HepG2 (cell line): ENCODE results near the gene SMARCA4. TPM values are rescaled to one million over a fixed set of nuclear protein-coding genes. Genes with fewer than 3 reads are reported as not detected.

Source experiments
- ATAC-seq: fragments of 200-7000 bp; cut with Tn5 transposase; 3 replicates; pipeline ENCODE4 v1.9.1; 2020; ENCODE audit warnings: mild to moderate bottlenecking, moderate library complexity
- BruUV-seq: library from RNA; stranded (reverse); fragments of 400-500 nt; replicated peaks from 2 replicates; lab custom pipeline; 2021; lab: Mats Ljungman, UMichigan
- CTCF ChIA-PET: fragments of 300-600 bp; formaldehyde crosslinking; extraction: SDS; loops from one replicate; lab custom pipeline; 2021; ENCODE audit warnings: low total read pairs, inconsistent platforms, low intra/inter-chr PET ratio; lab: Yijun Ruan, JAX
- POLR2A ChIA-PET: fragments of 350-600 bp; sonication (Branson Sonifier 250); formaldehyde crosslinking; loops from one replicate; lab custom pipeline; 2020; ENCODE audit warnings: antibody characterized with exemption, inconsistent platforms; lab: Yijun Ruan, JAX
- DNase-seq: peaks from one replicate; pipeline ENCODE4 v3.0.0-alpha.2; 2015; ENCODE audit warnings: low spot score
- FAIRE-seq: peaks from 3 replicates; lab custom pipeline; 2011; peaks lifted over from hg19 to GRCh38; lab: Jason Lieb, UNC
- H2AFZ ChIP-seq: one replicate; pipeline ENCODE4 v1.6.1; 2011; ENCODE audit warnings: low read length, inconsistent platforms
- H3K27ac ChIP-seq: fragments of 300-600 bp; 3 replicates; pipeline ENCODE4 v1.8.0; 2011; ENCODE audit warnings: mixed run types, mild to moderate bottlenecking, mixed read lengths, low read length, inconsistent platforms; ENCODE audit not compliant: insufficient read depth; ENCODE audit errors: extremely low read length
- H3K27me3 ChIP-seq, 2 experiments: fragments of 200-600 bp in 1 of 2; 2 replicates in 1 of 2; 3 replicates in 1 of 2; pipeline versions ENCODE4 v1.6.0 to v1.8.0; 2011; ENCODE audit warnings: low read length in 2 of 2, mild to moderate bottlenecking in 2 of 2, moderate library complexity in 2 of 2, inconsistent platforms in 1 of 2; ENCODE audit not compliant: insufficient read depth in 2 of 2, control insufficient read depth in 1 of 2
- H3K36me3 ChIP-seq, 2 experiments: fragments of 200-600 bp in 1 of 2; replicated peaks in 1 of 2; 2 replicates in 1 of 2; 3 replicates in 1 of 2; pipeline versions ENCODE4 v1.5.1 to v1.8.0; 2011; ENCODE audit warnings: low read length in 2 of 2, inconsistent platforms in 1 of 2; ENCODE audit not compliant: insufficient read depth in 2 of 2, control insufficient read depth in 1 of 2
- H3K4me1 ChIP-seq: 2 replicates; pipeline ENCODE4 v1.5.1; 2012; ENCODE audit warnings: low read length, inconsistent platforms; ENCODE audit not compliant: insufficient read depth
- H3K4me2 ChIP-seq: 2 replicates; pipeline ENCODE4 v1.6.0; 2011; ENCODE audit warnings: low read depth, low read length, inconsistent platforms
- H3K4me3 ChIP-seq, 3 experiments: fragments of 200-600 bp in 1 of 3; sonication (generic), shearing (Covaris generic) in 1 of 3; replicated peaks in 1 of 3; 2 replicates each; pipeline ENCODE4 v1.5.1; 2011 to 2016; ENCODE audit warnings: low read length in 3 of 3, inconsistent platforms in 2 of 3, low read depth in 2 of 3, mild to moderate bottlenecking in 2 of 3, control low read depth in 1 of 3, mixed read lengths in 1 of 3; ENCODE audit not compliant: insufficient read depth in 1 of 3
- H3K79me2 ChIP-seq: one replicate; pipeline ENCODE4 v1.6.1; 2011; ENCODE audit warnings: low read length, inconsistent platforms; ENCODE audit not compliant: insufficient read depth
- H3K9ac ChIP-seq: 2 replicates; pipeline ENCODE4 v1.6.0; 2011; ENCODE audit warnings: mild to moderate bottlenecking, low read depth, low read length, inconsistent platforms; ENCODE audit not compliant: insufficient read depth
- H3K9me3 ChIP-seq: 2 replicates; pipeline ENCODE4 v1.5.1; 2012; ENCODE audit warnings: mild to moderate bottlenecking, low read length
- H4K20me1 ChIP-seq: 2 replicates; pipeline ENCODE4 v1.6.0; 2011; ENCODE audit warnings: inconsistent platforms, mild to moderate bottlenecking, low read length, moderate library complexity; ENCODE audit not compliant: insufficient read depth
- AGO1 ChIP-seq: fragments of 200-400 bp; formaldehyde crosslinking; IDR thresholded peaks from 2 replicates; pipeline ENCODE4 v1.6.1; 2017; ENCODE audit warnings: mild to moderate bottlenecking, low read depth, low read length, moderate library complexity; ENCODE audit not compliant: poor library complexity, severe bottlenecking
- AGO2 ChIP-seq: fragments of 200-400 bp; formaldehyde crosslinking; optimal IDR thresholded peaks from 2 replicates; pipeline ENCODE3; 2017; ENCODE audit warnings: mild to moderate bottlenecking, low read depth, low read length, moderate library complexity
- CHD2 ChIP-seq: IDR thresholded peaks from 2 replicates; pipeline ENCODE4 v1.6.1; 2011; ENCODE audit warnings: low read depth, low read length, improper control_type of control experiment
- POGZ ChIP-seq: sonication (generic); formaldehyde crosslinking; IDR thresholded peaks from 2 replicates; pipeline ENCODE4 v1.4.0; 2020; ENCODE audit warnings: mild to moderate bottlenecking, missing genetic modification reagents
- POLR2AphosphoS2 ChIP-seq: IDR thresholded peaks from 2 replicates; pipeline ENCODE4 v1.6.1; 2011; ENCODE audit warnings: low read depth, low read length, improper control_type of control experiment
- POLR2G ChIP-seq: fragments of 200-400 bp; formaldehyde crosslinking; IDR thresholded peaks from 2 replicates; pipeline ENCODE4 v1.6.1; 2018; ENCODE audit warnings: mild to moderate bottlenecking, low read depth, low read length, moderate library complexity
- RBM22 ChIP-seq: fragments of 200-400 bp; formaldehyde crosslinking; optimal IDR thresholded peaks from 2 replicates; pipeline ENCODE3; 2017; ENCODE audit warnings: mild to moderate bottlenecking, low read length, moderate library complexity
- ZC3H13 ChIP-seq: sonication (generic); formaldehyde crosslinking; IDR thresholded peaks from 2 replicates; pipeline ENCODE4 v1.8.1; 2023; ENCODE audit warnings: mild to moderate bottlenecking, missing genetic modification reagents, moderate library complexity
- ZNF276 ChIP-seq: sonication (generic); formaldehyde crosslinking; IDR thresholded peaks from 2 replicates; pipeline ENCODE4 v1.4.0; 2020; ENCODE audit warnings: mild to moderate bottlenecking, low read depth, missing genetic modification reagents
- ZNF530 ChIP-seq: sonication (generic); formaldehyde crosslinking; IDR thresholded peaks from 2 replicates; pipeline ENCODE4 v1.5.0; 2020; ENCODE audit warnings: low read depth, mild to moderate bottlenecking, missing genetic modification reagents
- WGBS: methylation state at CpG from one replicate; pipeline ENCODE4 v1.1.6; 2017; ENCODE audit warnings: low lambda C conversion rate; 5-methylcytosine and 5-hydroxymethylcytosine counted together
- in situ Hi-C: cut with HindIII; loops from 2 replicates; pipeline ENCODE4 v1.10.0; 2017; ENCODE audit warnings: low pct_unique_long_range_greater_than_20kb; ENCODE audit not compliant: extremely low pct_ligation_motif_present
- intact Hi-C: fragments of 100-400 bp; cut with micrococcal nuclease; formaldehyde crosslinking; loops from one replicate; pipeline ENCODE4 v1.10.0; 2022; ENCODE audit not compliant: unreplicated experiment
- polyA plus RNA-seq, 8 experiments: library from polyadenylated mRNA; depleted of rRNA in 3 of 8; stranded (reverse) in 7 of 8; unstranded in 1 of 8; fragments of >200 nt; fragmentation: Illumina TruSeq in 4 of 8; extraction: Trizol in 4 of 8; gene quantifications; 2 replicates each; pipeline versions ENCODE4 v1.2.1 to v1.2.3, GENCODE V29; 2011 to 2016; ENCODE audit warnings: low read depth in 4 of 8, missing spikeins in 1 of 8, mixed read lengths in 1 of 8; ENCODE audit not compliant: insufficient read depth in 1 of 8
- total RNA-seq, 5 experiments: library from RNA; depleted of rRNA; stranded (reverse); fragments of >200 nt; fragmentation: Illumina TruSeq; extraction: Trizol; gene quantifications; 2 replicates each; pipeline ENCODE4 v1.2.3, GENCODE V29; 2016; ENCODE audit warnings: low read depth in 1 of 5
- TF ChIP-seq, protein P1 (sequence below): sonication (generic); formaldehyde crosslinking; IDR thresholded peaks from 2 replicates; pipeline ENCODE4 v1.8.0; 2022; ENCODE audit warnings: missing genetic modification reagents, mild to moderate bottlenecking, borderline replicate concordance
- TF ChIP-seq, protein P2 (sequence below): sonication (generic); formaldehyde crosslinking; IDR thresholded peaks from 2 replicates; pipeline ENCODE4 v1.5.1; 2020; ENCODE audit warnings: mild to moderate bottlenecking, moderate library complexity, missing genetic modification reagents
- TF ChIP-seq, protein P3 (sequence below): sonication (generic); formaldehyde crosslinking; IDR thresholded peaks from 2 replicates; pipeline ENCODE4 v1.4.0; 2020; ENCODE audit warnings: mild to moderate bottlenecking, missing genetic modification reagents, borderline replicate concordance

The SMARCA4 gene
- total and polyA plus RNA-seq, 2 of the 13 experiments (the other 11 are each of a cell fraction or from before 2014, with no cell fraction given): 25.4 to 45.9 TPM

GRCh38 chr19:11105014-11105636, 144.3 kb downstream of the SMARCA4 start (continued):
- TF ChIP-seq, protein P1, sequence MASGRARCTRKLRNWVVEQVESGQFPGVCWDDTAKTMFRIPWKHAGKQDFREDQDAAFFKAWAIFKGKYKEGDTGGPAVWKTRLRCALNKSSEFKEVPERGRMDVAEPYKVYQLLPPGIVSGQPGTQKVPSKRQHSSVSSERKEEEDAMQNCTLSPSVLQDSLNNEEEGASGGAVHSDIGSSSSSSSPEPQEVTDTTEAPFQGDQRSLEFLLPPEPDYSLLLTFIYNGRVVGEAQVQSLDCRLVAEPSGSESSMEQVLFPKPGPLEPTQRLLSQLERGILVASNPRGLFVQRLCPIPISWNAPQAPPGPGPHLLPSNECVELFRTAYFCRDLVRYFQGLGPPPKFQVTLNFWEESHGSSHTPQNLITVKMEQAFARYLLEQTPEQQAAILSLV (CRISPR knock-in tag): no peak
- TF ChIP-seq ZNF530 (no peak), POLR2AphosphoS2 (peak; percentile 66; the same call in 1 of the 2 replicates), CHD2 (0 out of 2 replicates have a peak, but pooled peaks have one; percentile 10), POLR2G (peak; percentile 52; the same call in 1 of the 2 replicates), AGO2 (peak; percentile 93), RBM22 (peak; percentile 96), POGZ (CRISPR knock-in tag) (no peak), AGO1 (peak; percentile 98)

- Histone ChIP-seq H3K79me2 (peaks cover 6% of the 10 kb centered on the region), H3K27me3 (no peaks in the 10 kb centered on the region; a peak in 1 of 5 replicates), H2AFZ (no peak overlapping the region), H3K4me2 (no peak overlapping the region), H3K36me3 (peaks cover 40 to 84% of the 10 kb centered on the region in 2 experiments), H3K9me3 (no peaks in the 10 kb centered on the region), H4K20me1 (peaks cover 52% of the 10 kb centered on the region), H3K27ac (no peak overlapping the region), H3K4me1 (no peaks in the 10 kb centered on the region), H3K4me3 (no peak overlapping the region), H3K9ac (no peak overlapping the region)
- no peak for ATAC-seq
- DNase-seq: no peak
- 96% methylated on average over 13 of the region's 13 CpGs for WGBS
- CTCF ChIA-PET: no interaction called here
- POLR2A ChIA-PET: no interaction called here
- intact Hi-C loops: no loop called here
- in situ Hi-C loops: no loop called here
- FAIRE-seq: no peak
- no TSS peak for BruUV-seq
- TF ChIP-seq, protein P2, sequence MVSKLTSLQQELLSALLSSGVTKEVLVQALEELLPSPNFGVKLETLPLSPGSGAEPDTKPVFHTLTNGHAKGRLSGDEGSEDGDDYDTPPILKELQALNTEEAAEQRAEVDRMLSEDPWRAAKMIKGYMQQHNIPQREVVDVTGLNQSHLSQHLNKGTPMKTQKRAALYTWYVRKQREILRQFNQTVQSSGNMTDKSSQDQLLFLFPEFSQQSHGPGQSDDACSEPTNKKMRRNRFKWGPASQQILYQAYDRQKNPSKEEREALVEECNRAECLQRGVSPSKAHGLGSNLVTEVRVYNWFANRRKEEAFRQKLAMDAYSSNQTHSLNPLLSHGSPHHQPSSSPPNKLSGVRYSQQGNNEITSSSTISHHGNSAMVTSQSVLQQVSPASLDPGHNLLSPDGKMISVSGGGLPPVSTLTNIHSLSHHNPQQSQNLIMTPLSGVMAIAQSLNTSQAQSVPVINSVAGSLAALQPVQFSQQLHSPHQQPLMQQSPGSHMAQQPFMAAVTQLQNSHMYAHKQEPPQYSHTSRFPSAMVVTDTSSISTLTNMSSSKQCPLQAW (CRISPR knock-in tag): peak; percentile 27; the same call in 1 of the 2 replicates
- no peak for TF ChIP-seq ZNF276 (CRISPR knock-in tag)
- TF ChIP-seq, protein P3, sequence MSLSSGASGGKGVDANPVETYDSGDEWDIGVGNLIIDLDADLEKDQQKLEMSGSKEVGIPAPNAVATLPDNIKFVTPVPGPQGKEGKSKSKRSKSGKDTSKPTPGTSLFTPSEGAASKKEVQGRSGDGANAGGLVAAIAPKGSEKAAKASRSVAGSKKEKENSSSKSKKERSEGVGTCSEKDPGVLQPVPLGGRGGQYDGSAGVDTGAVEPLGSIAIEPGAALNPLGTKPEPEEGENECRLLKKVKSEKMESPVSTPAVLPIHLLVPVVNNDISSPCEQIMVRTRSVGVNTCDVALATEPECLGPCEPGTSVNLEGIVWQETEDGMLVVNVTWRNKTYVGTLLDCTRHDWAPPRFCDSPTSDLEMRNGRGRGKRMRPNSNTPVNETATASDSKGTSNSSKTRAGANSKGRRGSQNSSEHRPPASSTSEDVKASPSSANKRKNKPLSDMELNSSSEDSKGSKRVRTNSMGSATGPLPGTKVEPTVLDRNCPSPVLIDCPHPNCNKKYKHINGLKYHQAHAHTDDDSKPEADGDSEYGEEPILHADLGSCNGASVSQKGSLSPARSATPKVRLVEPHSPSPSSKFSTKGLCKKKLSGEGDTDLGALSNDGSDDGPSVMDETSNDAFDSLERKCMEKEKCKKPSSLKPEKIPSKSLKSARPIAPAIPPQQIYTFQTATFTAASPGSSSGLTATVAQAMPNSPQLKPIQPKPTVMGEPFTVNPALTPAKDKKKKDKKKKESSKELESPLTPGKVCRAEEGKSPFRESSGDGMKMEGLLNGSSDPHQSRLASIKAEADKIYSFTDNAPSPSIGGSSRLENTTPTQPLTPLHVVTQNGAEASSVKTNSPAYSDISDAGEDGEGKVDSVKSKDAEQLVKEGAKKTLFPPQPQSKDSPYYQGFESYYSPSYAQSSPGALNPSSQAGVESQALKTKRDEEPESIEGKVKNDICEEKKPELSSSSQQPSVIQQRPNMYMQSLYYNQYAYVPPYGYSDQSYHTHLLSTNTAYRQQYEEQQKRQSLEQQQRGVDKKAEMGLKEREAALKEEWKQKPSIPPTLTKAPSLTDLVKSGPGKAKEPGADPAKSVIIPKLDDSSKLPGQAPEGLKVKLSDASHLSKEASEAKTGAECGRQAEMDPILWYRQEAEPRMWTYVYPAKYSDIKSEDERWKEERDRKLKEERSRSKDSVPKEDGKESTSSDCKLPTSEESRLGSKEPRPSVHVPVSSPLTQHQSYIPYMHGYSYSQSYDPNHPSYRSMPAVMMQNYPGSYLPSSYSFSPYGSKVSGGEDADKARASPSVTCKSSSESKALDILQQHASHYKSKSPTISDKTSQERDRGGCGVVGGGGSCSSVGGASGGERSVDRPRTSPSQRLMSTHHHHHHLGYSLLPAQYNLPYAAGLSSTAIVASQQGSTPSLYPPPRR: no peak
- TF ChIP-seq ZC3H13 (CRISPR knock-in tag): peak; percentile 29; the same call in 1 of the 2 replicates
Measured at GRCh38 chr19:11106477-11106876, 145.6 kb downstream of the SMARCA4 start.
